Endothelial cell of umbilical vein (primary cell): ENCODE measurements around the gene OTOGL. TPM values are rescaled to one million over a fixed set of nuclear protein-coding genes. Genes with fewer than 3 reads are reported as not detected.
A peak's percentile ranks its signal among the peaks of the same experiment; 100 is the strongest.

Experiments used
- BruUV-seq: library from RNA; stranded (reverse); fragments of 400-500 nt; replicated peaks from 2 replicates; lab custom pipeline; 2021; lab: Mats Ljungman, UMichigan
- CTCF ChIA-PET: fragments of 300-600, 350-600 bp; sonication (Branson Sonifier 250); formaldehyde crosslinking; loops from one replicate; lab custom pipeline; 2021; ENCODE audit warnings: antibody characterized with exemption, inconsistent platforms; lab: Charles Lee
- POLR2A ChIA-PET: fragments of 300-600, 350-600 bp; sonication (Branson Sonifier 250); formaldehyde crosslinking; loops from one replicate; lab custom pipeline; 2021; ENCODE audit warnings: antibody characterized with exemption, inconsistent platforms; lab: Charles Lee
- DNase-seq: peaks from one replicate; pipeline ENCODE4 v3.0.0-alpha.2; 2011; ENCODE audit warnings: low read depth, low spot score
- FAIRE-seq: peaks from 2 replicates; lab custom pipeline; 2011; peaks lifted over from hg19 to GRCh38; lab: Jason Lieb, UNC
- H2AFZ ChIP-seq: 2 replicates; pipeline ENCODE4 v1.6.0; 2012; ENCODE audit warnings: low read depth, low read length, control low read depth, inconsistent platforms
- H3K27ac ChIP-seq: 2 replicates; pipeline ENCODE4 v1.5.1; 2011; ENCODE audit warnings: low read depth, mild to moderate bottlenecking, control low read depth, low read length, moderate library complexity; ENCODE audit not compliant: insufficient read depth
- H3K27me3 ChIP-seq, 2 experiments: 2 replicates each; pipeline versions ENCODE4 v1.6.0 to v1.6.1; 2011; ENCODE audit warnings: low read length in 2 of 2, mixed read lengths in 1 of 2; ENCODE audit not compliant: control insufficient read depth in 2 of 2, insufficient read depth in 2 of 2
- H3K36me3 ChIP-seq, 2 experiments: 2 replicates in 1 of 2; 3 replicates in 1 of 2; pipeline ENCODE4 v1.5.1; 2011; ENCODE audit warnings: low read length in 2 of 2, mild to moderate bottlenecking in 1 of 2, moderate library complexity in 1 of 2; ENCODE audit not compliant: control insufficient read depth in 2 of 2, insufficient read depth in 2 of 2; ENCODE audit errors: extremely low read depth in 1 of 2
- H3K4me1 ChIP-seq: 3 replicates; pipeline ENCODE4 v1.5.1; 2011; ENCODE audit warnings: mild to moderate bottlenecking, low read length; ENCODE audit not compliant: control insufficient read depth, insufficient read depth; ENCODE audit errors: extremely low read depth
- H3K4me2 ChIP-seq: 2 replicates; pipeline ENCODE4 v1.6.1; 2011; ENCODE audit warnings: low read length, control low read depth, mixed read lengths; ENCODE audit not compliant: insufficient read depth
- H3K4me3 ChIP-seq, 3 experiments: fragments of 200-600 bp in 1 of 3; sonication (generic), shearing (Covaris generic) in 1 of 3; replicated peaks in 1 of 3; 2 replicates each; pipeline ENCODE4 v1.5.1; 2011 to 2016; ENCODE audit warnings: control low read depth in 3 of 3, low read length in 3 of 3, mild to moderate bottlenecking in 2 of 3, inconsistent platforms in 1 of 3, low read depth in 1 of 3, moderate library complexity in 1 of 3; ENCODE audit not compliant: insufficient read depth in 1 of 3
- H3K79me2 ChIP-seq: 2 replicates; pipeline ENCODE4 v1.6.0; 2012; ENCODE audit warnings: low read length, inconsistent platforms; ENCODE audit not compliant: control insufficient read depth, insufficient read depth
- H3K9ac ChIP-seq: replicated peaks from 2 replicates; pipeline ENCODE3; 2011; ENCODE audit warnings: low read length, control low read depth; ENCODE audit not compliant: insufficient read depth; ENCODE audit errors: extremely low read depth
- H3K9me1 ChIP-seq: replicated peaks from 3 replicates; pipeline ENCODE4 v1.6.0; 2011; ENCODE audit warnings: mild to moderate bottlenecking, low read length; ENCODE audit not compliant: control insufficient read depth, insufficient read depth; ENCODE audit errors: extremely low read depth
- H3K9me3 ChIP-seq: replicated peaks from 2 replicates; pipeline ENCODE4 v1.5.1; 2012; ENCODE audit warnings: low read length, inconsistent platforms; ENCODE audit not compliant: control insufficient read depth, insufficient read depth
- H4K20me1 ChIP-seq: replicated peaks from 2 replicates; pipeline ENCODE3; 2011; ENCODE audit warnings: mild to moderate bottlenecking, low read length; ENCODE audit not compliant: control insufficient read depth, insufficient read depth; ENCODE audit errors: extremely low read depth
- FOS ChIP-seq: IDR thresholded peaks from 2 replicates; pipeline ENCODE4 v1.6.1; 2011; ENCODE audit warnings: mild to moderate bottlenecking, low read length, moderate library complexity, borderline replicate concordance; ENCODE audit not compliant: insufficient read depth
- GATA2 ChIP-seq: IDR thresholded peaks from 2 replicates; pipeline ENCODE4 v1.7.0; 2011; ENCODE audit warnings: low read depth, mild to moderate bottlenecking, moderate library complexity, mixed read lengths, low read length; ENCODE audit not compliant: insufficient read length, insufficient read depth
- JUN ChIP-seq: IDR thresholded peaks from 2 replicates; pipeline ENCODE4 v1.6.1; 2011; ENCODE audit warnings: borderline replicate concordance, low read depth; ENCODE audit not compliant: insufficient read length, insufficient read depth
- POLR2A ChIP-seq: IDR thresholded peaks from 2 replicates; pipeline ENCODE4 v1.6.1; 2012; ENCODE audit warnings: low read depth, mild to moderate bottlenecking, control low read depth, low read length
- dilution Hi-C: fragments of 300-500 bp; cut with MboI; formaldehyde crosslinking; loops from one replicate; pipeline ENCODE4 v1.15.0; 2019; ENCODE audit warnings: low sequenced_read_pairs; ENCODE audit not compliant: extremely low pct_ligation_motif_present
- intact Hi-C: fragments of 100-400 bp; cut with micrococcal nuclease; formaldehyde crosslinking; loops from one replicate; pipeline ENCODE4 v1.10.0; 2022
- polyA plus RNA-seq, 4 experiments: library from polyadenylated mRNA; depleted of rRNA in 3 of 4; stranded (reverse) in 3 of 4; unstranded in 1 of 4; fragments of >200 nt; gene quantifications; 2 replicates each; pipeline versions ENCODE4 v1.2.1 to v1.2.3, GENCODE V29; 2011 to 2012; ENCODE audit warnings: missing spikeins in 1 of 4
- total RNA-seq: library from RNA; stranded (reverse); gene quantifications from 2 replicates; pipeline ENCODE4 v1.2.3, GENCODE V29; 2021
- TF ChIP-seq, protein P1 (sequence below): IDR thresholded peaks from 2 replicates; pipeline ENCODE4 v1.6.1; 2011; ENCODE audit not compliant: insufficient read depth, insufficient read length
- TF ChIP-seq, protein P2 (sequence below), 2 donors: IDR thresholded peaks; 1 replicate in 1 of 2; 2 replicates in 1 of 2; pipeline ENCODE4 v1.5.1; 2011; ENCODE audit warnings: low read length in 2 of 2, mild to moderate bottlenecking in 2 of 2, moderate library complexity in 2 of 2, control low read depth in 1 of 2, inconsistent platforms in 1 of 2, low read depth in 1 of 2; ENCODE audit not compliant: insufficient read depth in 1 of 2; ENCODE audit errors: extremely low read depth in 1 of 2

OTOGL gene
- total and polyA plus RNA-seq, 2 donors (not counting 3 experiments of a cell fraction or from before 2014, with no cell fraction given): 1.4 to 2.0 TPM

DNA sequence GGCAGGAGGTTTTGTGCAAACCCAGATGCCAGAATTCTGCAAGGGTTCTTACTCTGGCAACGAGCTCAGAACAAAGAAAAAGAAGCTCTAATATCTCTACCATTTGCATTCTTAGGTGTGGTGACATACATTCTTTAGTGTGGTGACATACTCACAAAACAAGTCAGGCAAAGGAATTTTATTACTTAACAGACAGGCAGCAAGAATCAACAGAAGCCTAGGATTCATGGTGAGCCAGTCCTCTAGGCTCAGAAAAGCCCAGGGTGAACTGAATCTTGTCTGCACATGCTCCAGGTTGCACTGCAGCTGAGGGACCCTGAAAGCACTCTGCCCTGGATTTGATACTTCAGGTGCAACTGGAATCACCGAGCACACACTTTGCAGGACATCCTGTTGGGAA lies 222.3 kb downstream of the OTOGL start:
- POLR2A ChIA-PET: no interaction called here
- intact Hi-C loops (no loop called here), dilution Hi-C loops (no loop called here)
- no peak overlapping the region for H3K4me3 ChIP-seq
- H3K9me3 ChIP-seq: no peaks in the 10 kb centered on the region
- H3K27me3 ChIP-seq: no peaks in the 10 kb centered on the region
- no peaks in the 10 kb centered on the region for H3K79me2 ChIP-seq
- BruUV-seq: no TSS peak
- no peaks in the 10 kb centered on the region for H3K4me1 ChIP-seq
- CTCF ChIA-PET: interaction anchor here (1.0 to 2.5 kb wide), 3 partner anchors 9 to 127 kb away, joined by 3 to 6 read pairs (median 4); no protein-coding TSS in a partner anchor
- no peak overlapping the region for H3K4me2 ChIP-seq
- no peaks in the 10 kb centered on the region for H3K9me1 ChIP-seq
- FAIRE-seq (no peak), DNase-seq (no peak)
- TF ChIP-seq, protein P1, sequence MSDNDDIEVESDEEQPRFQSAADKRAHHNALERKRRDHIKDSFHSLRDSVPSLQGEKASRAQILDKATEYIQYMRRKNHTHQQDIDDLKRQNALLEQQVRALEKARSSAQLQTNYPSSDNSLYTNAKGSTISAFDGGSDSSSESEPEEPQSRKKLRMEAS: no peak
- TF ChIP-seq POLR2A: no peak
- H3K27ac ChIP-seq: no peak overlapping the region
- no peaks in the 10 kb centered on the region for H4K20me1 ChIP-seq
- no peak overlapping the region for H2AFZ ChIP-seq
- H3K9ac ChIP-seq: no peak overlapping the region
- H3K36me3 ChIP-seq: no peaks in the 10 kb centered on the region

DNA sequence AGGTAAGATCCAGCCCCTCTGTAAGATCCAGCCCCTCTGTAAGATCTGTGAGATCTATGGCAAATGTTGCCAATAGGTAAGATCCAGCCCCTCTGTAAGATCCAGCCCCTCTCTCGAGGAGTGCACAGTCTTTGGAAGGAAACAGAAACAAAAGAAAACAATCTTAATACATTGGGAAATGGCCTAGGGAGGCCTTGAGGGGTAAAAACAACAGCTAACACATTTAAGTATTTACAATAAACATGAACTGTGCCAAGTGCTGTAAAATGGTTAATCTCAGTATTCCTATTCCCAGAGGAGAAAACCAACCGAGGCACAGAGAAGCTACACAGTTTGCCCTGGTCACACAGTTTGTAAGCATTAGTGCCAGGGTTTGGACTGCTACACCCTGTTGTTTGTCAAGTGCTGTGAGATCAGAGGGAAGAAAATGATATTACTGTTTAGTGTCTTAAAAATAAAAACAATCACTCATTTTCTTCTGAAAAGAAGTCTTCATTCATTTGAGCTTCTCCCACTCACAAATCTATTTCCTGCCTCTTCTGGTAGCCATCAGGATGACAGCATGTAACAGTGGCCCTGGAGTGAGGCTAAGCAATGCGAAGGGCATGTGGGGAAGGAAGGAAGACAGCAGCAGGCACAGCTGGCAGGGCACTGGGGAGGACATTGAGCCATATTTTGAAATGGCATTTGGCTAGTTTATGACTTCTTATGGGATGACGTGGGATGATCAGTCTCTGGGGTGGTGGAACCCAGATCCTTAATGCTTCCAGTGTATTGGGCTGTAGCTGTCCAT lies 226.0 kb downstream of the OTOGL start:
- intact Hi-C loops (no loop called here), dilution Hi-C loops (no loop called here)
- Histone ChIP-seq H3K27ac (no peak overlapping the region), H3K4me1 (no peaks in the 10 kb centered on the region), H3K4me3 (no peak overlapping the region), H3K36me3 (no peaks in the 10 kb centered on the region), H2AFZ (no peak overlapping the region), H3K9ac (no peak overlapping the region), H3K27me3 (no peaks in the 10 kb centered on the region), H3K79me2 (no peaks in the 10 kb centered on the region), H3K9me3 (no peaks in the 10 kb centered on the region), H3K4me2 (no peak overlapping the region), H4K20me1 (no peaks in the 10 kb centered on the region), H3K9me1 (no peaks in the 10 kb centered on the region)
- CTCF ChIA-PET: interaction anchor here (1.1 kb wide), 1 partner anchor 130 kb away, joined by 3 read pairs; no protein-coding TSS in a partner anchor
- TF ChIP-seq JUN (no peak), GATA2 (no peak), FOS (no peak)
- TF ChIP-seq, protein P2, sequence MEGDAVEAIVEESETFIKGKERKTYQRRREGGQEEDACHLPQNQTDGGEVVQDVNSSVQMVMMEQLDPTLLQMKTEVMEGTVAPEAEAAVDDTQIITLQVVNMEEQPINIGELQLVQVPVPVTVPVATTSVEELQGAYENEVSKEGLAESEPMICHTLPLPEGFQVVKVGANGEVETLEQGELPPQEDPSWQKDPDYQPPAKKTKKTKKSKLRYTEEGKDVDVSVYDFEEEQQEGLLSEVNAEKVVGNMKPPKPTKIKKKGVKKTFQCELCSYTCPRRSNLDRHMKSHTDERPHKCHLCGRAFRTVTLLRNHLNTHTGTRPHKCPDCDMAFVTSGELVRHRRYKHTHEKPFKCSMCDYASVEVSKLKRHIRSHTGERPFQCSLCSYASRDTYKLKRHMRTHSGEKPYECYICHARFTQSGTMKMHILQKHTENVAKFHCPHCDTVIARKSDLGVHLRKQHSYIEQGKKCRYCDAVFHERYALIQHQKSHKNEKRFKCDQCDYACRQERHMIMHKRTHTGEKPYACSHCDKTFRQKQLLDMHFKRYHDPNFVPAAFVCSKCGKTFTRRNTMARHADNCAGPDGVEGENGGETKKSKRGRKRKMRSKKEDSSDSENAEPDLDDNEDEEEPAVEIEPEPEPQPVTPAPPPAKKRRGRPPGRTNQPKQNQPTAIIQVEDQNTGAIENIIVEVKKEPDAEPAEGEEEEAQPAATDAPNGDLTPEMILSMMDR (IDR thresholded peaks at IDR 0.05; ENCODE audit: extremely low read depth in 1 of 2, insufficient read depth in 1 of 2, low read depth in 1 of 2, low read length in 2 of 2): no peak
- BruUV-seq: no TSS peak
- DNase-seq: peak; percentile 3
- POLR2A ChIA-PET: no interaction called here
- FAIRE-seq: no peak
